Astrocyte of the cerebellum (primary cell): ENCODE measurements around the gene CD79B.

Source experiments
- DNase-seq: peaks from one replicate; pipeline ENCODE4 v3.0.0-alpha.2; 2011; ENCODE audit warnings: low read depth
- H3K4me3 ChIP-seq: 2 replicates; pipeline ENCODE4 v1.5.1; 2011; ENCODE audit warnings: mild to moderate bottlenecking, low read depth, low read length, moderate library complexity
- in situ Hi-C: cut with HindIII; loops from 2 replicates; pipeline ENCODE4 v1.10.0; 2017; ENCODE audit warnings: low sequenced_read_pairs
- TF ChIP-seq, protein P1 (sequence below): IDR thresholded peaks from 2 replicates; pipeline ENCODE4 v1.5.1; 2012; ENCODE audit warnings: low read length, low read depth, moderate library complexity, mild to moderate bottlenecking; ENCODE audit errors: missing control alignments

CD79B gene

DNA sequence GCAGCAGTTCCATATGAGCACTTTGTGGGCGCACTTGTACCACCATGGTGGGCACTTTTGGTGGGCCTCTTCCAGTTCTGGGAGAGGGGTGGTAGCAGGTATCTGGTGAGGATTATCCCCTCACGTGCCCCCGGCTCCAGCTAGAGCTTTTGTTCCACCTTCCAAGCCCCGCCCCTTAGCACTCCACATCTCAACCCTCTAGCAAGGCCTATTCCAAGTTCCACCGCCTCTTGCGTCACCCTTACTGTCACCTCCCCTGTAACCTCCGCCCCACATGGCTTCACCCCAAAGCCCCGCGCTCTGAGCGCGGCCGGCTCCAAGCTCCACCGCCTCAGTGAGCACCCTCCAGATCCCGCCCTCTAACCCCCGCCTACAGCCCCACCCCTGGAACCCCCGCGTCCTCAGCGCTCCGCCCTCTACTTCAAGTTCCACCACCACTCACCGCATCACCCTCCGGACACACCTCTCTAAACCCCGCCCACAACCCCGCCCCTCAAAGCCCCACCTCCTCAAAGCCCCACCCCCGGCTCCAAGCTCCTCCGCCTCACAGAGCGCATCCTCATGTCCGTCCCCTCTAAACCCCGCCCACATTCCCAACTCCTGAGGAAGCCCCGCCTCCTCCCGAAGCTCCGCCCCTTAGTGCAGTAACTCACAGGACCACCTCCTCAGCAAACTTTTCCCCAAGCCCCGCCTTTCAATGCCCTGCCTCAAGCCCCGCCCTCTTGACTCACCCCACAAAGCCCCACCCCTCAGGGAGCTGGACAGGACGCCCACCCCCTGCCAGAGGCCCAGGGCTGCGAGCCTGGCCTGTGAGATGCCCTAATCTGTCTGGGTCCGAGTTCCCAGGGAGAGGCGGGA is 29.5 kb upstream of the CD79B start:
- no peak overlapping the region for H3K4me3 ChIP-seq
- TF ChIP-seq, protein P1, sequence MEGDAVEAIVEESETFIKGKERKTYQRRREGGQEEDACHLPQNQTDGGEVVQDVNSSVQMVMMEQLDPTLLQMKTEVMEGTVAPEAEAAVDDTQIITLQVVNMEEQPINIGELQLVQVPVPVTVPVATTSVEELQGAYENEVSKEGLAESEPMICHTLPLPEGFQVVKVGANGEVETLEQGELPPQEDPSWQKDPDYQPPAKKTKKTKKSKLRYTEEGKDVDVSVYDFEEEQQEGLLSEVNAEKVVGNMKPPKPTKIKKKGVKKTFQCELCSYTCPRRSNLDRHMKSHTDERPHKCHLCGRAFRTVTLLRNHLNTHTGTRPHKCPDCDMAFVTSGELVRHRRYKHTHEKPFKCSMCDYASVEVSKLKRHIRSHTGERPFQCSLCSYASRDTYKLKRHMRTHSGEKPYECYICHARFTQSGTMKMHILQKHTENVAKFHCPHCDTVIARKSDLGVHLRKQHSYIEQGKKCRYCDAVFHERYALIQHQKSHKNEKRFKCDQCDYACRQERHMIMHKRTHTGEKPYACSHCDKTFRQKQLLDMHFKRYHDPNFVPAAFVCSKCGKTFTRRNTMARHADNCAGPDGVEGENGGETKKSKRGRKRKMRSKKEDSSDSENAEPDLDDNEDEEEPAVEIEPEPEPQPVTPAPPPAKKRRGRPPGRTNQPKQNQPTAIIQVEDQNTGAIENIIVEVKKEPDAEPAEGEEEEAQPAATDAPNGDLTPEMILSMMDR, result no peak
- DNase-seq, result no peak
- in situ Hi-C loops, result no loop called here

DNA sequence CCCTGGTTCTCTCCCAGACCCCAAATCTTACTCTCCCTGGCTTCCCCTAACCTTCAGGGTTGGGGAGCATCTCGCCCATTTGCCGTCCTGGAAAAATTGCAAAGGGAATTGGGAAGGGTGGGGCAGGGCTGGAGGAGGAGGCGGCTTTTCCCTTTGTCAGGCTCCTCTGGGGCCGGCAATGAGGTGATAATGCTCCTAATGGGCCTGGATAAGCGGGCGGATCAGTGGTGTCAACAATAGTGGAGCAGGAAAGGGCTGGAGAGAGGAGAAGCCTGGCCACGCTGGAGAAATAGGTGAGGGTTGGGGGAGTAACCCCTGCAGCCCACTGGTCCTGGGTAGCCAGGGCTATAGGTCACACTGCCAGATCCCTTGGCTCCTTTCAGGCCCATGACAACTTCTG is 28.3 kb upstream of the CD79B start:
- in situ Hi-C loops, result no loop called here
- TF ChIP-seq, protein P1, result no peak

DNA sequence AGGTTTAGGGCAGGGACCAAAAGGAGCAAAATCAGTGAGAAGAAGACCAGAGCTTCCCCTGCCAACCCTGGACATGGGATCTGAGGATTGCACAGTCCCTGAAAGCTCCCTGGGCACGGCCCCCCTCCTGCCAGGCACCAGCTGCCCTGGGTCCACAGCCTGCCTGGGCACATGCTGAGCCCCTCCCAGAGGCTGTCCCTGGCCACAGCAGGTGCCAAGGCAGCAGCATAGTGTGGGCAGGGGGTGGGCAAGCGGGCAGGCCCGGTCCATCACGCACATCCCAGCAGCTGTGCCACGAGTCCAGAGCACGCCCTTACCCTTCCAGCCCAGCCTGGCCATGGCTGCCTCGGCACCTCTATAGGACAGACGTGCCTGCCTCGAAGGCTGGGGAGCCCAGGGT is 27.9 kb upstream of the CD79B start:
- TF ChIP-seq, protein P1, result no peak
- in situ Hi-C loops, result no loop called here
- no peak for DNase-seq
- no peak overlapping the region for H3K4me3 ChIP-seq

More for the DNA sequence above, 28.3 kb upstream of the CD79B start:
- no peak for DNase-seq
- no peak overlapping the region for H3K4me3 ChIP-seq

DNA sequence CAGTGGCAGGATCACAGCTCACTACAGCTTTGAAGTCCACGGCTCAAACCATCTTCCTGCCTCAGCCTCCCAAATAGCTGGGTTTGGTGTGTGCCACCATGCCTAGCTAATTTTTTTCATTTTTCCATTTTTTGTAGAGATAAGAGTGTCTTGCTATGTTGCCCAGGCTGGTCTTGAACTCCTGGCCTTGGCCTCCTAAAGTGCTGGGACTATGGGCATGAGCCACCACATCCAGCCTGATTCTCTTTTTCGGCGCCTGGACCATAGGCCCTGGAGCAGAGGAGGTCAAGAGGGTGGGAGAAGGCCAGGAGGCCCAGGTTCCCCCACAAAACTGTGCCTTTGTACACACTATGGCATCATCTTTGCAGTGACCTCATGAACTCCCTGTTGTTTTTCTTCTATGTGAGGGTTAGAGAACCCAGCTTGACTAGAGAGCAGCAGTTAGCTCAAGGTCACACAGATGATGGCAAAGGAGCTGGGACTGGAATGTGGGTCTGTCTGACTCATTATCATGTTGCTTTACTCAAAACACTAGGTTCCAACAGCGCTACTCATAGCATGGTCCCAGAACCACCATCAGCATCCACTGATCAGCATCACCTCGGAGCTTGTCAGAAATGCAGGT is 24.3 kb upstream of the CD79B start:
- H3K4me3 ChIP-seq, result no peak overlapping the region
- in situ Hi-C loops, result no loop called here
- DNase-seq, result no peak
- TF ChIP-seq, protein P1, result no peak

DNA sequence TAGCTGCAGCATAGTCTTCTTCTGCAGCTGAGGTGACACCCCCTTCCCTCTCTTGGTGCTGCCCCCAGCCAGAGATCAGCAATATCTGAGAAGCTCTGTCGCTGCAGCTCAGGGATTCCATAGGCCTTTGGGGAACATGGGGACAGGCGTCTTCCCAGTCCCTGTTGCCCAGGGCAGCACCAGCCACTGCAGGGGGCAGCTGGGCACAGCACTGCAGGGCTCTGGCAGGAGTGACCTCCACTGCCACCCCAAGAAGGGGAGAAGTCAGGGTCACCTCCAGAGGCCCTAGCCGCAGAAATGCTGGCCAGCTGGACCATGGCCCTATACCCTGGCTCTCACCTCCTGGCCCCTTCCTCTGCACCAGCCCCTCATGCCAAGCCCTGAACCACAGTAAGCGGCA is 23.7 kb upstream of the CD79B start:
- TF ChIP-seq, protein P1, result no peak
- in situ Hi-C loops, result no loop called here
- no peak overlapping the region for H3K4me3 ChIP-seq
- DNase-seq, result no peak

DNA sequence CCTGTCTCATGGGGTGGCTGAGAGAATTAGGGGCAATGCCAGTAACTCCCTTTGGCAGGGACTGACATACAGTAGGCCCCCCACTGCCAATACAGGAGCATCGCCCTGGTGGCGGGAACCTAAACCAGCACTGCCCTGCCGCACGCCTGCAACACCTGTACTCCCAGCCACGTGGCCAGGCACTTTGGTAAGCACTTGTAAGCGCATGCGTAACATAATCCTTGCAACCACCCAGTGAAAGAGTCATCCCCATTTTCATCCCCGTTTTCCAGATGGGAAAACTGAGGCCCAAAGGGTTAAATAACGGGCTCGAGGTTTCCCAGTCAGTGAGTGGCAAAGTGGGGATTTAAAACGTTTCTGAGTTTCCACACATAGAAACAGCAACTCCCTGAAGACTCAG is 23.1 kb upstream of the CD79B start:
- H3K4me3 ChIP-seq, result no peak overlapping the region
- in situ Hi-C loops, result no loop called here
- TF ChIP-seq, protein P1, result no peak
- DNase-seq, result no peak
